Thyroid gland (tissue), 4 donors: Measurements from ENCODE around the gene ANAPC1. TPM values are rescaled to one million over a fixed set of nuclear protein-coding genes. Genes with fewer than 3 reads are reported as not detected.

Experiments
- DNase-seq, 2 donors: peaks; one replicate each; pipeline ENCODE4 v3.0.0-alpha.2; 2019
- H3K27ac ChIP-seq, 3 donors: fragments of 200-600 bp; sonication (generic); 1 replicate in 2 of 3; 2 replicates in 1 of 3; pipeline ENCODE4 v1.5.1; 2016 to 2019; ENCODE audit warnings: mild to moderate bottlenecking in 1 of 3, moderate library complexity in 1 of 3
- H3K27me3 ChIP-seq: fragments of 200-600 bp; sonication (generic); one replicate; pipeline ENCODE4 v1.5.1; 2019
- H3K36me3 ChIP-seq, 2 donors: fragments of 200-600 bp; sonication (generic); one replicate each; pipeline ENCODE4 v1.5.1; 2016 to 2019
- H3K4me1 ChIP-seq, 2 donors: fragments of 200-600 bp; sonication (generic); one replicate each; pipeline ENCODE4 v1.5.1; 2017 to 2019
- H3K4me3 ChIP-seq, 3 donors: fragments of 200-600 bp; sonication (generic); replicated peaks in 1 of 3; 1 replicate in 2 of 3; 2 replicates in 1 of 3; pipeline ENCODE4 v1.5.1; 2016; ENCODE audit warnings: mild to moderate bottlenecking in 1 of 3
- H3K9me3 ChIP-seq: fragments of 200-600 bp; sonication (generic); one replicate; pipeline ENCODE4 v1.5.1; 2017
- POLR2A ChIP-seq, 2 donors: fragments of 450-650 bp; IDR thresholded peaks; one replicate each; pipeline ENCODE4 v1.6.1; 2017; ENCODE audit warnings: antibody characterized with exemption in 2 of 2, mild to moderate bottlenecking in 2 of 2, moderate library complexity in 1 of 2
- WGBS, 2 donors: methylation state at CpG; one replicate each; pipeline ENCODE4 v1.1.5; 2017; 5-methylcytosine and 5-hydroxymethylcytosine counted together
- intact Hi-C: fragments of 100-400 bp; cut with DNase I; formaldehyde crosslinking; loops from one replicate; pipeline ENCODE4 v1.15.1; 2023
- total RNA-seq, 4 donors: library from RNA; depleted of rRNA; stranded (reverse); fragments of >200 nt; gene quantifications; one replicate each; pipeline ENCODE4 v1.2.3, GENCODE V29; 2016
- TF ChIP-seq, protein P1 (sequence below), 6 experiments: fragments of 200-600 bp in 3 of 6; fragments of 450-650 bp in 3 of 6; sonication (generic) in 3 of 6; IDR thresholded peaks; one replicate each; pipeline ENCODE4 v1.5.1; 2016 to 2019; ENCODE audit warnings: antibody characterized with exemption in 6 of 6, mild to moderate bottlenecking in 2 of 6, inconsistent platforms in 1 of 6, moderate library complexity in 1 of 6

The ANAPC1 gene, protein sequence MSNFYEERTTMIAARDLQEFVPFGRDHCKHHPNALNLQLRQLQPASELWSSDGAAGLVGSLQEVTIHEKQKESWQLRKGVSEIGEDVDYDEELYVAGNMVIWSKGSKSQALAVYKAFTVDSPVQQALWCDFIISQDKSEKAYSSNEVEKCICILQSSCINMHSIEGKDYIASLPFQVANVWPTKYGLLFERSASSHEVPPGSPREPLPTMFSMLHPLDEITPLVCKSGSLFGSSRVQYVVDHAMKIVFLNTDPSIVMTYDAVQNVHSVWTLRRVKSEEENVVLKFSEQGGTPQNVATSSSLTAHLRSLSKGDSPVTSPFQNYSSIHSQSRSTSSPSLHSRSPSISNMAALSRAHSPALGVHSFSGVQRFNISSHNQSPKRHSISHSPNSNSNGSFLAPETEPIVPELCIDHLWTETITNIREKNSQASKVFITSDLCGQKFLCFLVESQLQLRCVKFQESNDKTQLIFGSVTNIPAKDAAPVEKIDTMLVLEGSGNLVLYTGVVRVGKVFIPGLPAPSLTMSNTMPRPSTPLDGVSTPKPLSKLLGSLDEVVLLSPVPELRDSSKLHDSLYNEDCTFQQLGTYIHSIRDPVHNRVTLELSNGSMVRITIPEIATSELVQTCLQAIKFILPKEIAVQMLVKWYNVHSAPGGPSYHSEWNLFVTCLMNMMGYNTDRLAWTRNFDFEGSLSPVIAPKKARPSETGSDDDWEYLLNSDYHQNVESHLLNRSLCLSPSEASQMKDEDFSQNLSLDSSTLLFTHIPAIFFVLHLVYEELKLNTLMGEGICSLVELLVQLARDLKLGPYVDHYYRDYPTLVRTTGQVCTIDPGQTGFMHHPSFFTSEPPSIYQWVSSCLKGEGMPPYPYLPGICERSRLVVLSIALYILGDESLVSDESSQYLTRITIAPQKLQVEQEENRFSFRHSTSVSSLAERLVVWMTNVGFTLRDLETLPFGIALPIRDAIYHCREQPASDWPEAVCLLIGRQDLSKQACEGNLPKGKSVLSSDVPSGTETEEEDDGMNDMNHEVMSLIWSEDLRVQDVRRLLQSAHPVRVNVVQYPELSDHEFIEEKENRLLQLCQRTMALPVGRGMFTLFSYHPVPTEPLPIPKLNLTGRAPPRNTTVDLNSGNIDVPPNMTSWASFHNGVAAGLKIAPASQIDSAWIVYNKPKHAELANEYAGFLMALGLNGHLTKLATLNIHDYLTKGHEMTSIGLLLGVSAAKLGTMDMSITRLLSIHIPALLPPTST (N-terminal part only)
- total RNA-seq = 10 to 100 TPM; 40.6 to 62.6 (median 55.1) TPM

DNA sequence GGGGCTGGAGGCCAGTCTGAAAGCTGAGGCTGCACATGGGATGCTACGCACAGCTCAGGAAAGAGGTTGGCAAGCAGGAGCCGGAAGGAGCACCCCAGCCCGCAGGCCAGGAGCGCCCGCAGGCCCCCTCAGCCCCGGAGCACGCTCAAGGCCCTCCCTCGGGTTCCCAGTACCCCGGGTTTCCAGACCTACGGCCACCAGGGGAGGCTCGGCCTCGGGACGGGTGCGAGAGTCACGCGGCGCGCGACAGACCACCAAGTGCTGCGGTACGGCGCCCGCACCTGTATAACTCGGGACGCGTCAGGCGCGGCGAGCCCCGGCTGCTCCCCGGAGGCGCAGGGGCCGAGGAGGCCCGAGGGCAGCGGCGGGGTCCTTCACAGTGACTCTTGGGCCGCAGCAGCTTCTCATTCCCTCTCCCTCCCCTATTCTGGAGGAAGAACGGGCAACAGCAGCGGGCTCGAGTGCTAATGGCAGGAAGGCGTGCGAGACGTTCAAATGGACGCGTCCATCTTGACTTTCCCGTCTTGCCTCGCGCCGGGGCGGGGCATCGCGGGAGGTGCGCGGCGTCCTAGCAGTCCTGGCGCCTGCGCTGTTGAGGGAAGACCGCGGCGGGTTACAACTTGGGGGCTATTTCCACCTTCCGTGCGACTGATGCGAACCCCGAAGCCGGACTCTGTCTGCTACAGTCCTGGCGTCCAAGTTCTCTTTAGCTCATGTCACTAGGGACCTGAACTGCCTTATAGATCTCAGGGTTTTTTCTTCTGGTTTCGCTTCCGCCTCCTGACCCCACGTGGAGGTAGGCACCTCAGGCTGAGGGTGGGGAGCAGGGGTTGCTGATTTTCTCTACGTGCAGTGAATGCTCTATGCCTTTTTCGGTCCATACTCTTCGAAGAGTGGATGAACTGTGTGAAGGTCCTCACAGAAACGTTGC, at the start of gene ANAPC1:
Gene ANAPC1 (minus strand): TSS at position 533 of the 931 bp plus-strand sequence. CDS start 3,368 bp downstream, outside the sequence.
- no peaks in the 10 kb centered on the region for H3K27me3 ChIP-seq
- TF ChIP-seq, protein P1, sequence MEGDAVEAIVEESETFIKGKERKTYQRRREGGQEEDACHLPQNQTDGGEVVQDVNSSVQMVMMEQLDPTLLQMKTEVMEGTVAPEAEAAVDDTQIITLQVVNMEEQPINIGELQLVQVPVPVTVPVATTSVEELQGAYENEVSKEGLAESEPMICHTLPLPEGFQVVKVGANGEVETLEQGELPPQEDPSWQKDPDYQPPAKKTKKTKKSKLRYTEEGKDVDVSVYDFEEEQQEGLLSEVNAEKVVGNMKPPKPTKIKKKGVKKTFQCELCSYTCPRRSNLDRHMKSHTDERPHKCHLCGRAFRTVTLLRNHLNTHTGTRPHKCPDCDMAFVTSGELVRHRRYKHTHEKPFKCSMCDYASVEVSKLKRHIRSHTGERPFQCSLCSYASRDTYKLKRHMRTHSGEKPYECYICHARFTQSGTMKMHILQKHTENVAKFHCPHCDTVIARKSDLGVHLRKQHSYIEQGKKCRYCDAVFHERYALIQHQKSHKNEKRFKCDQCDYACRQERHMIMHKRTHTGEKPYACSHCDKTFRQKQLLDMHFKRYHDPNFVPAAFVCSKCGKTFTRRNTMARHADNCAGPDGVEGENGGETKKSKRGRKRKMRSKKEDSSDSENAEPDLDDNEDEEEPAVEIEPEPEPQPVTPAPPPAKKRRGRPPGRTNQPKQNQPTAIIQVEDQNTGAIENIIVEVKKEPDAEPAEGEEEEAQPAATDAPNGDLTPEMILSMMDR (IDR thresholded peaks at IDR 0.05) = no peak
- TF ChIP-seq POLR2A (IDR thresholded peaks at IDR 0.05) = peak in 1 of 2 donors; percentile 65
- peaks cover 0 to 6% of the 10 kb centered on the region in 2 donors for H3K4me1 ChIP-seq
- peak within 1 kb of the TSS; percentile 62 to 78 (median 74) for H3K4me3 ChIP-seq
- 0% methylated on average over 9 to 48 of the region's 73 CpGs for WGBS, 2 donors
- intact Hi-C loops = no loop called here
- peak within 1 kb of the TSS; percentile 63 to 77 (median 69) for H3K27ac ChIP-seq
- H3K36me3 ChIP-seq = peaks cover 0 to 4% of the 10 kb centered on the region in 2 donors
- DNase-seq = peak; percentile 85 to 86
- H3K9me3 ChIP-seq = no peaks in the 10 kb centered on the region

DNA sequence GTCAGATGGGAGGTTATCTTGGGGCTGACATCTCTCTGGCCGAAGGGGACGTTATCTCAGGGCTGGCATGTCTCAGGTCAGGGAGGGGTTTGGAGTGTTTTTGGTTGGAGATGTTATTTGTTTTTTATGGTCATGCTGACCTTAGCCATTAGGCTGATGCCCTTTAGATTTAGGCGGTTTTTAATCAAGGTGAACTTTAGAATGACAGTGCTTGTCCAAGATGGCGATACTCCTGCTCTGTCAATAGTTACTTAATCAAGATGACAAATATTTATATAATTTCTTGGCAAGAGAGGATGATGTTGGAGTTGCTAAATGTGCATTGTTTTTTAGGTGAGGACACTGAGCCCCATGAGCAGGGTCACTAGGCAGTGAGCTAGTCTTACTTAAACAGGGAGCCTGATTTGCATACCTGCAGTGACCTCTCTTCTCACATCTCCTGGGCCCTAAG, 48.9 kb upstream of the ANAPC1 start:
- no peaks in the 10 kb centered on the region for H3K27me3 ChIP-seq
- intact Hi-C loops = no loop called here
- DNase-seq = no peak
- no peaks in the 10 kb centered on the region for H3K9me3 ChIP-seq
- H3K4me1 ChIP-seq = no peaks in the 10 kb centered on the region
- TF ChIP-seq, protein P1 (IDR thresholded peaks at IDR 0.05) = no peak
- TF ChIP-seq POLR2A (IDR thresholded peaks at IDR 0.05) = no peak
- H3K36me3 ChIP-seq = peaks cover 5 to 8% of the 10 kb centered on the region in 2 donors
- H3K4me3 ChIP-seq = no peak overlapping the region
- no peak overlapping the region for H3K27ac ChIP-seq
- 93 to 99% methylated on average over 4 of the region's 4 CpGs for WGBS, 2 donors

DNA sequence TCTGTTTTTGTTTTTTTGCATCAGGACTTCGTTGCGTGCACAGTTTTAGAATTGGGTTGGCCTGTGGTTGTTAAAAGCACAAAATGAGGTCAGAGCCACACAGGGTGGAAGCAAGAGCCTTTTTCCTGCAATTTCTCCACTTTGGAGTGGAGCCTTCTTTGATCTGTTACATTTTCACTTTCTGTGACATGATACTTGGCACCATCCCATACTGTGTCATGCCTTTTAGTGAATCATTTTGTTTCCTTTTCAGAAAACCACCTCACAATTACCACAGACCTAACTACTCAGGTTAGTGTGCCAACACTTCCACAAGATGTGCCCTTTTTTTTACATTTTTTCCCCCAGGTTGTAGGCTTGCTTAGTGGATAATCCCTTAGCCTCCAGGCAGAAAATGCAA, 46.9 kb upstream of the ANAPC1 start:
- Histone ChIP-seq H3K36me3 (peaks cover 5 to 8% of the 10 kb centered on the region in 2 donors), H3K4me1 (no peaks in the 10 kb centered on the region), H3K9me3 (no peaks in the 10 kb centered on the region), H3K4me3 (no peak overlapping the region), H3K27me3 (no peaks in the 10 kb centered on the region), H3K27ac (no peak overlapping the region)
- TF ChIP-seq, protein P1 (IDR thresholded peaks at IDR 0.05) = no peak
- TF ChIP-seq POLR2A (IDR thresholded peaks at IDR 0.05) = no peak
- DNase-seq = no peak
- intact Hi-C loops = no loop called here
- WGBS, 2 donors = 80 to 81% methylated on average over 2 of the region's 2 CpGs

DNA sequence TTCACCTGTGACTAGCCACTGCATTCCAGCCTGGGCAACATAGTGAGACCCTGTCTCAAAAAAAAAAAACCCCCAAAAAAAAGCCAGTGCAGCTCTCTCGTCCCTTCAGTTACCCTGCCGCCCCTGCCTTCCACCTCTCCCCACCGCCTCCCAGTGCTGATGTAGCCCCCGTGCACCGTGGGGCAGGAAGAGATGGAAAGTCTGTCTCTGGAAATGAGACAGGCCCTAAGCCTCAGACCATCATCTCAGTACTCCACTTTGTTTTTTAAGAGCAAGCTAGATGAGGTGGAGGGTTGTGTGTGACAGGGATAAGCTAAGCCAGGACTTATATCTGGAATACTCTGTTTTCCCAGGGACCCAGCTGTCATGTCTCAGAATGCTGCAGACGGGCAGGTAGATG, 46.4 kb upstream of the ANAPC1 start:
- Histone ChIP-seq H3K9me3 (no peaks in the 10 kb centered on the region), H3K36me3 (peaks cover 5 to 8% of the 10 kb centered on the region in 2 donors), H3K4me1 (no peaks in the 10 kb centered on the region), H3K27ac (no peak overlapping the region), H3K4me3 (no peak overlapping the region), H3K27me3 (no peaks in the 10 kb centered on the region)
- intact Hi-C loops = no loop called here
- 95 to 96% methylated on average over 6 of the region's 6 CpGs for WGBS, 2 donors
- TF ChIP-seq POLR2A (IDR thresholded peaks at IDR 0.05) = no peak
- TF ChIP-seq, protein P1 (IDR thresholded peaks at IDR 0.05) = no peak
- no peak for DNase-seq
